Measurements from ENCODE around the gene TPRN.

The TPRN gene

DNA sequence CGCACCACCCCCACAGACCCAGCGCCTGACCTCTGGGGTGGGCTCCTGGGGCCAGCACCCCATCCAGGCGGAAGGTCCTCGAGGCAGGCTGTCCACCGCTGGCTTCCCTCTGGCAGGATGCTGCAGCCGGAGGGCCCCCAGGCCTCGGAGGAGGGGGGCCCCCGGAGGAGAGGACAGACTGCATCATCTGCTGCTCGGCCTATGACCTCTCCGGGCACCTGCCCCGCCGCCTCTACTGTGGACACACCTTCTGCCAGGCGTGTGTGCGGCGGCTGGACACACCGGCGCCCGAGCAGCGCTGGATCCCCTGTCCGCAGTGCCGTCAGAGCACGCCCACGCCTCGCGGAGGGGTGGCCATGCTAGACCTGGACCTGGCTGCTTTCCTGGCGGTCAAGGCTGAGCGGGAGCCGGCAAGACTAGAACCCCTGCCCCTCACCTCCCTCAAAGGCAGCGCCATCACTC, 28.0 kb upstream of the TPRN start:
- POLR2A ChIA-PET = no interaction called here
- no peak for DNase-seq (ENCODE audit: extremely low spot score)

DNA sequence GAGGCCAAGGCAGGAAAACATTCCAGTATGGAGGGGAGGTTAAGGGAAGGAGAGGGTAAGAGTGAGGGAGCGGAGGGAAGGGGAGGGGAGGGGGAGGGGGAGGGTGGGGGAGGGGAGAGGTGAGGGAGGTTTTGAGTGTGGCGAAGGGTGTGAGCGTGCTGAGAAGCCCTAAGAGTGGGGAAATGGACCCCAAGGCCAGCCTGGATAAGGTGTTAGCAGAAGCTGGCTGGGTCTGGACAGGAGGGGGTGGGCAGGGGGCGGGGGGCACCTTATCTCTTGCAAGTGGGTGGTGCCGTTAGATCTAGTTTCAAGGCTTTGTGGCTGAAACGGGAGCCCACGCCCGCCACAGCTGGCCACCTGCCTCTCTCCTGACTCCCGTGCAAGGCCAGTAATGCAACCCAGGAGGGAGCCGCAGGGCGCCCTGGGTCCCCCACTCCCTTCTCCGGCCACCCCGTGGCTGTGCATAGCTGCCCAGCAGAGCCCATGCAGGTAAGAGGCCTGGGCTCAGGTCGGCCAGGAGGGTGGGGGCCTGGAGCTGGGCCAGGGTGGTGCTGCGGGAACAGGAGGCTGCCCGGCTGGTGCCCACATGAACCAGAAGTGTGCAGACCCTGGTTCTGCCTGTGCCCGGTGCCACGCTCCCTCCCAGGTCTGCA, 27.4 kb upstream of the TPRN start:
- no peak for DNase-seq (ENCODE audit: extremely low spot score)
- TF ChIP-seq FOXA1 (IDR thresholded peaks at IDR 0.05) (no peak), HDGF (IDR thresholded peaks at IDR 0.05; ENCODE audit: borderline replicate concordance) (no peak), ZNF384 (IDR thresholded peaks at IDR 0.05) (no peak), FOXK2 (IDR thresholded peaks at IDR 0.05) (no peak), ARNT (IDR thresholded peaks at IDR 0.05) (no peak), L3MBTL2 (conservative IDR thresholded peaks at IDR 0.05) (no peak), CTBP1 (IDR thresholded peaks at IDR 0.05; ENCODE audit: borderline replicate concordance) (no peak), ELF4 (IDR thresholded peaks at IDR 0.05) (no peak), TARDBP (IDR thresholded peaks at IDR 0.05) (no peak), FOXM1 (IDR thresholded peaks at IDR 0.05; ENCODE audit: borderline replicate concordance) (no peak), BHLHE40 (IDR thresholded peaks at IDR 0.05; ENCODE audit: borderline replicate concordance) (no peak), NFRKB (IDR thresholded peaks at IDR 0.05) (no peak), LEF1 (IDR thresholded peaks at IDR 0.05; ENCODE audit: borderline replicate concordance) (no peak), SP1 (IDR thresholded peaks at IDR 0.05) (no peak), SUZ12 (IDR thresholded peaks at IDR 0.05) (no peak)
- TF ChIP-seq, protein P1, sequence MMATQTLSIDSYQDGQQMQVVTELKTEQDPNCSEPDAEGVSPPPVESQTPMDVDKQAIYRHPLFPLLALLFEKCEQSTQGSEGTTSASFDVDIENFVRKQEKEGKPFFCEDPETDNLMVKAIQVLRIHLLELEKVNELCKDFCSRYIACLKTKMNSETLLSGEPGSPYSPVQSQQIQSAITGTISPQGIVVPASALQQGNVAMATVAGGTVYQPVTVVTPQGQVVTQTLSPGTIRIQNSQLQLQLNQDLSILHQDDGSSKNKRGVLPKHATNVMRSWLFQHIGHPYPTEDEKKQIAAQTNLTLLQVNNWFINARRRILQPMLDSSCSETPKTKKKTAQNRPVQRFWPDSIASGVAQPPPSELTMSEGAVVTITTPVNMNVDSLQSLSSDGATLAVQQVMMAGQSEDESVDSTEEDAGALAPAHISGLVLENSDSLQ (IDR thresholded peaks at IDR 0.05) = no peak
- POLR2A ChIA-PET = interaction anchor here (1.0 to 1.8 kb wide), 3 partner anchors 27 to 141 kb away, joined by 3 to 5 read pairs (median 4); partner anchors contain the start of genes MAN1B1 and TPRN
- CTCF ChIA-PET = interaction anchor here (0.6 to 1.7 kb wide), 4 partner anchors 9 to 97 kb away, joined by 3 to 9 read pairs (median 6); no protein-coding TSS in a partner anchor

More for the DNA sequence above, 28.0 kb upstream of the TPRN start:
- CTCF ChIA-PET = interaction anchor here (1.7 kb wide), 1 partner anchor 8 kb away, joined by 7 read pairs; no protein-coding TSS in a partner anchor
- TF ChIP-seq TARDBP (IDR thresholded peaks at IDR 0.05) (no peak), FOXM1 (IDR thresholded peaks at IDR 0.05; ENCODE audit: borderline replicate concordance) (no peak)

DNA sequence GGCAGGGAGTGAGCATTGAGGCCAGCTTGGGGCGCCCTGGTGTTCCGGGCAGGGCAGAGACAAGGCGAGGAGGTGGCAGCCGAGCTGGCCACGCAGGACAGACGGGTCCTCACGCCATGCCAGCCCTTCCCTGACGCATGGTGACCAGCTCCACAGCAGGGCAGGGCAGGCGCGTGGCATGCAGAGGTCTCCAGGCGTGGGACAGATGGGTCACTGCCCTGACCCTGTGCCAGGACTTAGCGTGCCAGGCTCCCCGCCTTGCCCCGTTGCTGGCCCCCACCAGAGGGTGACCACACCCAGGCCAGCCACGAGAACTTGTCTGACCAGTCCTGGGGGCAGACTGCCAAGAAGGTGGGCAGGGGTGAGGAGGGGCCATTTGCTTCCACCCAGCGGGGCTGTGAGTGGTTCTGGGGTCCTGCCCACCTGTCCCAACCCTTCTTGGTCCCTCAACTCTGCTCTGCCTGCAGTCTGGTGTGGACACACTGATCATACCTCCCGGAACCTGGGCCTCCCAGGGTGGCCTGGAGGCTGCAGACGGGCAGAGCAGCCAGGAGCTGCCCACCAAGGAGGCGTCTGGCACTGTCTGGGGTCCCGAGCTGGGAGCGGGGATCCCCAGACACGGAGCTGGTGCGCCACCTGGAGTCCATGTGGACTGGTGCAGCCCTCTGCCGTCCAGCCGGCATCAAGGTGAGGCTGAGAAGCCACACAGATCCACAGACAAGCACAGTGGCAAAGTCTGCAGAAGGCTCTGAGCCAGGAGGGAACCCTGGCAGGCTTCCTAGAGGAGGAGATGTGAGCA, 26.7 kb upstream of the TPRN start, which contains the start of gene RNF224:
RNF224 (plus strand) TSS at position 449 of the 799 bp plus-strand sequence. CDS start 834 bp downstream, outside the sequence.
- TF ChIP-seq FOXK2 (IDR thresholded peaks at IDR 0.05) (no peak), TARDBP (IDR thresholded peaks at IDR 0.05) (no peak), FOXA1 (IDR thresholded peaks at IDR 0.05) (no peak), ELF4 (IDR thresholded peaks at IDR 0.05) (no peak), ZNF384 (IDR thresholded peaks at IDR 0.05) (no peak), CTBP1 (IDR thresholded peaks at IDR 0.05; ENCODE audit: borderline replicate concordance) (no peak), SUZ12 (IDR thresholded peaks at IDR 0.05) (no peak), BHLHE40 (IDR thresholded peaks at IDR 0.05; ENCODE audit: borderline replicate concordance) (no peak), LEF1 (IDR thresholded peaks at IDR 0.05; ENCODE audit: borderline replicate concordance) (no peak), FOXM1 (IDR thresholded peaks at IDR 0.05; ENCODE audit: borderline replicate concordance) (no peak), L3MBTL2 (conservative IDR thresholded peaks at IDR 0.05) (no peak), NFRKB (IDR thresholded peaks at IDR 0.05) (no peak), SP1 (IDR thresholded peaks at IDR 0.05) (no peak)
- TF ChIP-seq, protein P1 (IDR thresholded peaks at IDR 0.05) = no peak
- CTCF ChIA-PET = interaction anchor here (0.6 to 1.7 kb wide), 5 partner anchors 9 to 178 kb away, joined by 3 to 9 read pairs (median 4); no protein-coding TSS in a partner anchor
- peak; percentile 75 for DNase-seq (ENCODE audit: extremely low spot score)
- POLR2A ChIA-PET = interaction anchor here (0.7 to 1.8 kb wide), 6 partner anchors 22 to 141 kb away, joined by 3 to 6 read pairs (median 4); partner anchors contain the start of genes ANAPC2, MAN1B1, NDOR1 and SSNA1

DNA sequence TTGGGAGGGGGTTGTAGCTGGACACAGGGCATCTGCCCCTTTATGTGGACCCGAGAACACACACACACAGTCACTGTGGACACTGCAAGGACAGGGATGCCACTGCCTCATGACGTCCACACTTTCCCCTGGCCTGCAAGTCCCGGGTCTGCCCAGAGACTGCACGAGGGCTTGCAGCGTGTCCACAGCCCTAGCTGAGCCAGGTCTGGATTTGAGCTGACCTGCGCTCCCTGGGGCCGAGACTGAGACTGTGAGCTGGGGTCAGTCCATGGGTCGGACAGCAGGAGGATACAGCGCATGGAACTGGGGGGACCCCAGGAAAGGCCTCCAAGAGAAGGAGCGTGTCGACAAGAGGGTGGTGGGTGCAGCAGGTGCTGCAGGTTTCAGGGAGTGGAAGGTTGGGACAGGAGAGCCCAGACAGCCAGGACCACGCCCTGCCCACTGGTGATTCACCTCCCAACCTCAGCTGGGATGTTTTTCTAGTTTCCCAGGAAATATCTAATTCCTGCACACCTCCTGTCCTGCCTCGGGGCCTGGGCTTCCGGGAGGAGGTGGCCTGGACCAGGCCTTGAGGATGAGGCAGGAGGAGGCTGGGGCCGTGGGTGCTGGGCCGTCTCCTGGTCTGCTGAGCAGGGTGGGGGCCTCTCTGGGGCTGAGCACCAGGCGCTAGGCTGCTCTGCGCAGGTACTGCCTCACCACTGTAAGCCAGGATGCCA, 26.0 kb upstream of the TPRN start:
- no peak for DNase-seq (ENCODE audit: extremely low spot score)
- TF ChIP-seq SUZ12 (IDR thresholded peaks at IDR 0.05) (no peak), ZNF384 (IDR thresholded peaks at IDR 0.05) (no peak), SP1 (IDR thresholded peaks at IDR 0.05) (no peak), NFRKB (IDR thresholded peaks at IDR 0.05) (no peak), FOXK2 (IDR thresholded peaks at IDR 0.05) (no peak), ELF4 (IDR thresholded peaks at IDR 0.05) (no peak), L3MBTL2 (conservative IDR thresholded peaks at IDR 0.05) (no peak), FOXA1 (IDR thresholded peaks at IDR 0.05) (no peak), CTBP1 (IDR thresholded peaks at IDR 0.05; ENCODE audit: borderline replicate concordance) (no peak), TARDBP (IDR thresholded peaks at IDR 0.05) (no peak), ARNT (IDR thresholded peaks at IDR 0.05) (no peak), FOXM1 (IDR thresholded peaks at IDR 0.05; ENCODE audit: borderline replicate concordance) (no peak), LEF1 (IDR thresholded peaks at IDR 0.05; ENCODE audit: borderline replicate concordance) (no peak), BHLHE40 (IDR thresholded peaks at IDR 0.05; ENCODE audit: borderline replicate concordance) (no peak), HDGF (IDR thresholded peaks at IDR 0.05; ENCODE audit: borderline replicate concordance) (no peak)
- TF ChIP-seq, protein P1 (IDR thresholded peaks at IDR 0.05) = no peak
- ChIA-PET CTCF (interaction anchor here (1.0 to 1.1 kb wide), 2 partner anchors 50 to 177 kb away, joined by 3 read pairs; no protein-coding TSS in a partner anchor), POLR2A (interaction anchor here (0.7 to 1.8 kb wide), 7 partner anchors 12 to 140 kb away, joined by 3 to 6 read pairs (median 3); partner anchors contain the start of genes ANAPC2, MAN1B1, NDOR1 and SSNA1)
